Stimulated activated CD4-positive, alpha-beta T cell treated with anti-CD3 and anti-CD28 coated beads, Interleukin-2, amount 100 ng/mL, for 24 hours (primary cell): Measurements from ENCODE around the gene ALOX15B.
"Not testable (repeated sequence)": the region's sequence is repeated elsewhere in the genome, so short reads cannot be mapped to it uniquely, and the experiment has no call there.

ENCODE experiments used
- DNase-seq, 2 donors: peaks; one replicate each; pipeline ENCODE4 v3.0.0-alpha.2; 2020

ALOX15B gene

DNA sequence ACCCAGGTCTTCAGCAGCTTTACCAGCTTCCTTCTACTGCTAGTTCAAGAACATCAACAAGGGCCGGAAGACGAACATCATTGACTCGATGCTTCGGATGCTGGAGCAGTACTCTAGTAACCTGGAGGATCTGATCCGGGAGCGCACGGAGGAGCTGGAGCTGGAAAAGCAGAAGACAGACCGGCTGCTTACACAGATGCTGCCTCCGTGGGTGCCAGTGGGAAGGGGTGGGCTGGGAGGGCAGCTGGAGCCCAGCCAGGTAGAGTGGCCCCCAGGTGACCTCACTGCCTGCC is 24.4 kb upstream of the ALOX15B start:
- no peak for DNase-seq

DNA sequence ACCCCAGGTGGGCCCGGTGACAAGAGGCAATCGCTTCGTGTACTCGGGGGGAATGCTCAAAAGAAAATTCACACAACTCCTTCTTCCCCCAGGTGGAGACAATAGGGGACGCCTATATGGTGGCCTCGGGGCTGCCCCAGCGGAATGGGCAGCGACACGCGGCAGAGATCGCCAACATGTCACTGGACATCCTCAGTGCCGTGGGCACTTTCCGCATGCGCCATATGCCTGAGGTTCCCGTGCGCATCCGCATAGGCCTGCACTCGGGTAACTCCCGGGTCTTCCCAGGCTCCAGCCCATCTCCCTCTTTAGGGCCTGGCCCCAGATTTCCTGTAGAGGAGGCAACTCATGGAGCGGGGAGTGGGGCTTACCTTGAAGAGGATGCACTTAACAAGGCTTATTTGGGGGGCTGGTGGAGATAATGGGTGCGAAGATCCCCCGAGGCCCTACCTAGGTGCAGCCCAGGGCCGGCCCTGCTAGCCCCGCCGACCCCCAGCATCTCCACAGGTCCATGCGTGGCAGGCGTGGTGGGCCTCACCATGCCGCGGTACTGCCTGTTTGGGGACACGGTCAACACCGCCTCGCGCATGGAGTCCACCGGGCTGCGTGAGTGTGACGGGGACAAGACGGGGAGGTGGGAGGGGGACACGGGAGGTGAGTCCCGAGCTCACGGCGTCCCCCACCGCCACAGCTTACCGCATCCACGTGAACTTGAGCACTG is 23.5 kb upstream of the ALOX15B start:
- no peak for DNase-seq

DNA sequence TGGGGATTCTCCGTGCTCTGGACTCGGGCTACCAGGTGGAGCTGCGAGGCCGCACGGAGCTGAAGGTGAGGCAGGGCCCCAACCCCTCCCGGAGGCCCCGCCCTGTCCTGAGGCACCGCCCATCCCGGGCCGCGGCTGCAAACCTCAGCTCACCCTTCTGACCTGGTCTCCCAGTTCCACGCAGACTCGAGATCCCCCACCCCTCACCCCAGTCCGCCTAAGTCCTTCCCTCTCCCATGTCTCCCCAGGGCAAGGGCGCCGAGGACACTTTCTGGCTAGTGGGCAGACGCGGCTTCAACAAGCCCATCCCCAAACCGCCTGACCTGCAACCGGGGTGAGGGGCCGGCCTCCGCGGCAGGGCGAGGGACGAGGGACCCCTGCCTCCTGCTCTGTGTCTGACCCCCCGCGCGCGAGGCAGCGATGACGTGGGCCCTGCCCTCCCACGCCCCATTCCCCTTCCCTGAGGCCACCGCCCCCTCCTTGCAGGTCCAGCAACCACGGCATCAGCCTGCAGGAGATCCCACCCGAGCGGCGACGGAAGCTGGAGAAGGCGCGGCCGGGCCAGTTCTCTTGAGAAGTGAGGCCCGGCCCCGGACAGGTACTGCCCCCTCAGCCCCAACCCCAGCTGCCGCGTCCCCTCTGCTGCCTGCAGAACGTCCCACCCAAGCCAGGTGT is 22.8 kb upstream of the ALOX15B start:
- DNase-seq: peak in 1 of 2 donors; percentile 47

- DNase-seq: peak; percentile 40 to 65
Observed at GRCh38 chr17:8016632-8017424, 22.0 kb upstream of the ALOX15B start.

DNA sequence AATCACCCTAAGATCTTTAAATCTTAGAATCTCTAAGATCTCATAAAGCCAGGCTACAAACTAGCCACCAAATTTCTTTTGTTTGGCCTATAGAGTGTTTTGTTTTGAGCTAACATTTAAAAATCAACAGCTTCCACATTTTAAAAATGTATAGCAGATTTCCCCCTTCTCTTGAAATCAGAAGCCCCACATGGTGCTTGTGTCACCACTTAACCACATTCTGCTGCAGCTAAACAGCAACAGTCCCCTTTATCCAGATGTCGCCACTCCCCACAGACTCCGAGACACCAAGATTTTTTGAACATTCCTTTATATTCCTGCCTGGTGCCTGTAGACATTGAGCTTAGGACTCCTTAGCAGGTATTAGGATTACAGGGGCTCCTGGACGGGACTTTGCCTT is 20.4 kb upstream of the ALOX15B start:
- no peak for DNase-seq

DNA sequence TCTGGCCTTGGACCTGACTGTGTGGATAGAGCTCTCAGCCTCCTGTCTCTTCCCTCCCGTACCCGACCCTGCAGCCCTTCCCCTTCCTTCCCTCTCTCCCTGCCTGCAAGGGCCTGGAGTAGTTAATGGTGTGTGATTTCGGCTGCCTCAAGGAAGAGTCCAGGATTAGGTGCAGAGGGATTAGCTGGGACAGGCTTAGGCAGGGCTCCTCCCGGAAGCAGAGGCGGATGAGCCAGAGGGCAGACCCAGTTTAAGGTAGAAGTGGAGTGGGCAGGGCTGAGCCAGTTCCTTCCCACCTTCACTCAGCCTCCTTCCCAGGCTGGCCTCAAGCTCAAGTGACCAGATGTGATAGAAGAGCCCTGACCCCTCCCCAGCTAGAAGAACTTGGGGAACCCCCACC is 19.7 kb upstream of the ALOX15B start:
- DNase-seq: no peak

DNA sequence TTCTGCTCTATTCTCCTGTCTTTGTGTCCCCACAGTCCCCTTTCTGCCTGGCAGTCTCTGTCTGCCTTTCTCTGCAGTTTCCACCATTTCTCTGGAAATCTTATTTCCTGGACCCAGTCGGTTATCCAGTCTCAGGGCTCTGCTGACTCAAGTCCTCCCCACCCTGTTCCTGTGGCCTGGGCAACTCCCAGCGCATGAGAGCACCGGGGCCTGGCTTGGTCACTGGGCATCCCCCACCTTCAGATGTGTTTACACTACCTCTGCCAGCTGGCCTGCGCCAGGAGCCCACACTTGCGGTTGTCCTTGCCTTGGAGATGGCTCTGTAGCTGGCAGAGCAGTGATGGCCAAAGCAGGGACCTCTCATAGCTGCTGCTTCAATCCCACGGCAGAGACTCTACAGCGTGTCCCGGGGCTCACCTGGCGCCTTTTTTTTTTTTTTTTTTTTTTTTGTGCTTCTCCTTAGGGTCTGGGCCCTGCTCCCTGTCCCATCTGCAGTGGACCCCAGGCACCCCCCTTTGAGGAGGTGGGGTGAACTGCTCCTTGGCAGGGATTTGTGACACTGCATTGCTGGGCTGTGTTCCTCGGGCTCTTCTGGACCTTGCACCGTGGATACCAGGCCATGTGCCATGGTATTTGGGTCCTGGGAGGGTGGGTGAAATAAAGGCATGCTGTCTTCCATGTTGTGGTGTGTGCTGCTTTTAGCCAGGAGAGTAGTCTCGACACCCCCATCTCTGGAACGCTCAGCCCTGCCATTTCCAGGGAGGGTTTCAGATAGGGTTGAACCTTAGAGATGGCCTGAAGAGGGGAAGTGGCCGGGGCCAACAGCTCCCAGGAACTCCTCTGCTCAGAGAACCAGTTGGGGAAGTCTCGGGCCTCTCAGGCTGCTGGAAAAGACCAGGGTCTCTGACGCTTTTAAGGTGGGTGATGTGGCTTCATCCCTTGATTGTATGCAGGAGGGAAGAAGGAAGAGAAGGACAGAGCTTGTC is 18.9 kb upstream of the ALOX15B start:
- DNase-seq: no peak

GRCh38 chr17:8020776-8021564 is 17.9 kb upstream of the ALOX15B start:
- DNase-seq: no peak

DNA sequence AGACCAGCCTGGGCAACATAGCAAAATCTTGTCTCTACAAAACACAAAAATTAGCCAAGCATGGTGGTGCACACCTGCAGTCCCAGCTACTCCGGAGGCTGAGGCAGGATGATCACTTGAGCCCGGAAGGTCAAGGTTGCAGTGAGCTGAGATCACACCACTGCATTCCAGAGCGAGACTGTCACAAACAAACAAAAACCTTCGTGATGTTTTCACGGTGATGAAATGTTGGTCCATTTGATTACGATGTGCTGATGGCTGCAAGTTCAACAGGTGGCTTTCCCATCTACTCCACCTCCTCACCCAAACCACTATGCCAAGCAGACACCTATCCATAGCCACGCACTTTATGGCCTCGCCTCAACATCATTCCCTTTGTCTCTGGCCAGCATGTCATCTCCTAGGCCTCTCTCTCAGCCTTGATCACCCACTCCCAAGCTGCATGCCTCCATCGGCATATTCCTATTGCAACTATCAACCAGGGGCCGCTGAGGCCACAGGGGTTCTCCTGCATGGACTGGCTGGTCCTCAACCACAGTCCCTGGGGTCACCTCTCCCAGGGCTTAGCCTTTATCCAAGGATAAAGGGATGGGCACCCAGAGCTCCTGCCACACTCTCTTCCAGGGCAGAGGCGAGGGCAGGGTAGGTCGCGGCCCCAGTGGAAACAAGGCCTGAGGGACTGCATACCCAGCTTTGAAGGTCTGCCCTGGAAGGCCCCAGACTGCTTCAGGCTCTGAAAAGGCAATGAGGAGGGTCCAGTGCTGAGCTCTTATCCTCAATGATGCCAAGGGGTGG is 17.1 kb upstream of the ALOX15B start:
- DNase-seq: no peak

GRCh38 chr17:8022360-8023003 is 16.4 kb upstream of the ALOX15B start:
- no peak for DNase-seq

GRCh38 chr17:8024161-8024560 is 14.7 kb upstream of the ALOX15B start:
- not testable (repeated sequence) for DNase-seq

GRCh38 chr17:8025176-8025911 is 13.5 kb upstream of the ALOX15B start:
- no peak for DNase-seq

- DNase-seq: no peak
Observed at GRCh38 chr17:8029121-8029520, 9.7 kb upstream of the ALOX15B start.

DNA sequence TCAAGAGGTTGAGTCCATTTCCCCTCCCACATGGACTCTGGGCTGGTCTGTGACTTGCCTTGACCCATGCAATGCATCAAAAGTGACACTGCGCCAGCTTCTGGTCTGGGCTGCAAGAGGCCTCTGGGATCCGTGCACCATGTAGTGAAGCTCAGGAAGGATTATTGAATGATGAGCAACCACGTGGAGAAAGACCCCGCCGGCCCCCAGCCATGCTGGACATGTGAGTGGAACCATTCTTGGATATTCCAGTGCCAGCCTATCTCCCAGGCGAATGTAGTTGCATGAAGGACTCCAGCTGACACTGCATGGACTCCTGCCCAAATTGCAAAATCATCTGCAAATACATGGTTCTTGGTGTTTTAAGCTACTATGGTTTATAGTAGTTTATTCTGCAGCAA is 7.6 kb upstream of the ALOX15B start:
- no peak for DNase-seq

DNA sequence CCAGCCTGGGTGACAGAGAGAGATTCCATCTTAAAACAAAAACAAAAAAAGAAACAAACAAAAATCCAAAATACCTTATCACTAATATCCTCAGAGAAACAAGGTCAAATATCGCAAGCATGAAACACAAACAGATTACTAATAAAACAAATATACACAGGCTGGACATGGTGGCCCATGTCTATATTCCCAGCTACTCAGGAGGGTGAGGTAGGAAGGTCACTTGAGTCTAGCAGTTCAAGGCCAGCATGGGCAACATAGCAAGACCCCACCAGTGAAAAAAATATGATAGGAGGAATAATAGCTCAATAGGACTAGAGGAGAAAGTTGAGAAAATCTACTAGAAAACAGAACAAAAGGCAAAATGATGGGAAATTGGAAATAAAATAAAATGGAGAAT is 6.9 kb upstream of the ALOX15B start:
- no peak for DNase-seq

DNA sequence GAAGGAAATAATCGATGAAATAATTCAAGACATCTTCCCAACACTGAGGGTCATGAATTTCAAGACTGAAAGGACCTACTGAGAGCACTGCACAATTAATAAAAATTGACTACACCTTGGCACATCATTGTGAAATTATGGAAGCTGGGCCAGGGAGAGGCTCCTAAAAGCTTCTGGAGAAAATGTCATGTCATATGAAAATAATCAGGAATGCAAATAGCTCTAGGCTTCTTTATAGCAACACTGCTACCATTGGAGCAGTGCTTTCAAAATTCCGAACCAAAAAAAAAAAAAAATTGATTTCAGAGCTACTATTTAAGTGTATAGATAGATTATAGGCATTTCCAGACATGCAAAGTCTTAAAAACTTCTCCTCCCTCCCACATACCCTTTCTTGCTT is 6.4 kb upstream of the ALOX15B start:
- DNase-seq: no peak

DNA sequence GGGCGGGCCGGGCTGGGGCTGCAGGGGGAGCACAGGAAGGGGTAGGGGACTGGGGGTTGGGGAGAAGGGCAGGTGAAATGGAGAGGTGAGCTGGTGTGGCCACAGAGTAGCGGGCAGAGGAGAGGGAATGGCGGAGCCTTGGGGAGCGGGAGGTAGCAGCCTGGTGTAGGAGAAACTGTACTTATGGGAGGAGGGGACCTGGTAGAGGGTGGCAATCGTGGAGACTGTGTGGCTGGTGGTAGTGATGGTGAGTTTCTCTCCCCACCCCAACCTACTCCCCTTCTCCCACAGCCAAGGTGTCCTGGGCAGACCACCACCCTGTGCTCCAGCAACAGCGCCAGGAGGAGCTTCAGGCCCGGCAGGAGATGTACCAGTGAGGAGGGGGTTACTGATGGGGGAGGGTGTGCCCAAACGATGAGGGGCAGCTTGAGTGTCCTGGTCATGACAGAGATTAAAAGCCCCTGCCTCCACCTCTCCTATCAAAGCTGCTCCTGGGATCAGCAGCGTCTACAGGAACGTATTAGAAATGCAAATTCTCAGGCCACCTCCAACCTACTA is 831 bp downstream of the ALOX15B start:
- no peak for DNase-seq

DNA sequence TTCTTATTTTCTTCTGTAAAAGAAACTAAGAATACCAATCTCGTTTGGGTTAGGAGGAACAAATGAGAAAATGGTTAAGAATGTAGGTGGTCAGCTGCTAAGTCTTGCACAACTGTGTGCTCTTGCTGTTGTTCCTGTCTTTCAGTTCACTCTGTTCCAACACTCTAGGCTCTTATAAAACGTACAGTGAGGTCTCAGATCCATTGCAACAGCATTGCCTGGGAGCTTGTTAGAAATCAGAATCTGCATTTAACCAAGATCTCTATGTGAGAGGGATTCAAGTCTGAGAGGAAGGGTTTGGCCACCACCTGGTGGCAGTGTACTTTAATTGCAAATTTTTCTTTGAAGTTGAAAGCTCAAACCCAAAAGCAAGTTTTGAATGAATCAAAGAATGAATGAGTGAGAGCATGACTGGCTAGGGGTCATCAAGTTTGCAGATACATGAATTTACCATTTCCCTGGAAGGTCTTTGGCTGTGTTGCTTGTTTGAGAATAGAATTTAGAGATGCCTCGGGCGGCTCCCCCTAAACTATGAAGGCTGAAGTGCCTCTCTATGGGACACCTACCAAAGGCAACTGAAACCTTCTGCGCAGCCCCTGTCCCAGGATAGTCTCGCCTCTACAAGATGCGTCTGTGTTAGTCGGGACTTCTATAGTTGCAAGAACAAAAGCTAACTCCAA is 2.5 kb downstream of the ALOX15B start:
- peak; percentile 43 to 51 for DNase-seq

DNA sequence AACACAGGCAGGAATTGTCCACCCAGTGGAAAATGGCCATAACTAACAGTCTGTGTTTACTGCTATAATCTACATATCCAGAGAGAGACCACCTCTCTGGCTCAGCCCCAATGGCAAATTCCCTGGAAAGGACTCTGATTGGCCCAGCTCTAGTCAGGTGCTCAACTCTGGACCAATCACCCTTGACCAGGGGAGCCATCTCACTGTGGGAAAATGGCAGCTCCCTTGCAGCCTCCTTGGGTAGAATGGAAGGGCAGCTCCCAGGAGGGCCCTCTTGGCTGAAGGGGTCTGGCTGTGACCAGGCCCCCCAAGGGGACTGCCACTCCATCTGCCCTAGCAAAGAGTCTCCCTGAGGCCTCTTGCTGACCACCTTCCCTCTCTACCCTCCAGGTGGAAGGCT is 3.1 kb downstream of the ALOX15B start:
- no peak for DNase-seq
